GM18870 (cell line): Measurements from ENCODE around the gene STATH.
"Not testable (repeated sequence)": the region's sequence is repeated elsewhere in the genome, so short reads cannot be mapped to it uniquely, and the experiment has no call there.

Source experiments
- ATAC-seq: cut with Tn5 transposase; IDR thresholded peaks from one replicate; pipeline ENCODE4 v1.9.1; 2021; ENCODE audit warnings: moderate library complexity; ENCODE audit not compliant: unreplicated experiment

The STATH gene, protein sequence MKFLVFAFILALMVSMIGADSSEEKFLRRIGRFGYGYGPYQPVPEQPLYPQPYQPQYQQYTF

DNA sequence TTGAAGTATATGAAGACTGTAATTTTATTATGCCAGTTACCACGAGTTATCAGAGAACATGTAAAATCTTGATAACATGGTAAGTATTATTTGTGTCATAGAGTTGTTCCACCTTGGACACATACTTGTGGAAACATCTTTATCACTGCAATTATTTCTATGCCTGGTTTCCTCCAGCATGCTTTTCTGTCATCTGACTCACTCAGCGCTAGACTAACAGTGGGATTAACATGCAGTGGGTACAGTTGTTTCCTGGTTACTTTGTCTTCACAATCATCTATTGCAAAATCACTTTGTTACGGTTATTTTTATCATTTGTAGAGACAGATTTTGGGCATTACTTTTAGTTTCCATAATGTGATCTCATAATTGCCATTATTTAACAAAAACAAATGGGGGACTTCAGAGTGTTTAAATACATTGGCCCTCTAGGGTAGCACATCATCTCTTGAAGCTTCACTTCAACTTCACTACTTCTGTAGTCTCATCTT lies at the start of gene STATH:
STATH (plus strand) TSS at position 441 of the 491 bp plus-strand sequence. CDS start 2,472 bp downstream, outside the sequence.
- no peak for ATAC-seq

DNA sequence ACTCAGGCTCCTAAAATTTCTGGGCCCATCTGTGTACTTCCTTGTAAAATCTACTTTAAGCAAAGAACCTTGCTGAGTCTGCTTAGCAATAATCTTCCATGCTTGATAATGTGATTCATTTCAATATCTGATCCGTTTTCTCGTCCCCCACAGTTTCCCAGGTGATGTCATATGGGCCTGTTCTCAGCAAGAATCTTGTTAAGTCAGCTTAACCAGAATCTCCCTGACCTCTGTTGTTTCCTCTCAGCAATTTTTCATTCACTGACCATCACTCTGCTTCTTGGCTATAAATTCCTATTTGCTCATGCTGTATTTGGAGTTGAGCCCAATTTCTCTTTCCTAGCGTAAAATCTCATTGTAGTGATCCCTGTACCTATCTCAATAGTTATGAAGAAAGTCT lies 44.2 kb upstream of the STATH start:
- ATAC-seq: no peak

DNA sequence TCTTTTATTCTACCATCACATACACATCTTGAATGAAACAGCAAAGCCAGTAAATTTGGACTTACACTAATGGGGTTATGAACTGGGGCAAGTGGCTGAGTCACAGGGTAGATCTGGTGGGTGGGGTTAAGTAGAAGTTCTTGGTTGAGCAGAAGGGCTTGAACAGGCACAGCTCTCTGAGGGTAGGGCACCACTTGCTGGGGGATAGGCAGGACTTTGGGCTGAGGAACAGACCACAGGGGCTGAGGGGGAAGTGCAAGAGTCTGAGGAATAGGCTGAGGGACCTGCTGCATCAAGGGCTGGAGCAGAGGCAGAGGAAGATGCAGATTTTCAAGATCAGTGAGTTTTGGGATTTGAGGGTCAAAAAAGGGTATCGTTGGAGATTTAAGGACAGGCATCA lies 38.6 kb upstream of the STATH start:
- ATAC-seq: no peak

DNA sequence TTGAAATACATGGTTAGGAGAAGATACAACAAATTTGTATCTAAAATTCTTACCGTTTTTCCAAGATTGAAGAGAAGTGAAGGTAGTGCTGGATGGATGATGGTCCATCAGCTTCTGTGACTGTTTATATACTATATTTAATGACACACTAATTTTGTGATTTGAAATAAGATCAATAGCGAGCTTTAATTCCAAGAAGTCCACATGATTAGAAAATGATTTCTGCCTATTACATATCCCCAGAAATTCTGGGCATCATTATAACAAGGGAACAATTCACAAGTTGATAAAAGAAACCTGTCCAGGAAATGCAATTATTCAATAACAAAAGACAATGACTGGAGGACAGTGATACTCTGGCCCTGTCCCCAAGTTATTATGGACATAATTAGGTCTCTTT lies 30.1 kb upstream of the STATH start, which contains the start of gene CSN2:
CSN2 (minus strand) TSS at position 101 of the 400 bp plus-strand sequence. CDS start 4,733 bp downstream, outside the sequence.
- no peak for ATAC-seq

DNA sequence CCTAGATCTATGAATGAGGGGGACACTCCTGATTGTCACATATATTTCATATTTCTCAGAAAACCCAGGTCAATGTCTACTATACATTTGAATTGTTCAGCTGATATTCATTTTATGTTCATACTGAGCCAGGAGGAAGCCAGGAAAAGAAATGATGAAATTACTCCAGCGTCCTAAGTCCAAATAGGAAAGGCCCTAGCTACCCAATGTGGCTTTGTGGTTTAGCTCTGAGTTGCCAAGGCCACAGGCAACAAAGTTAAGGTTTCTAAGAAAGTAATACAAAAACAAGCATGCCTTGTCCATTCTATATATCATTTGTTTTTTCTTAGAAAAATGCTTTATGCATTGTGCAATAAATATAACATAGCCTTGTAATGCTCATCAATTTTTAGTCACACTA lies 25.7 kb upstream of the STATH start:
- ATAC-seq: no peak

DNA sequence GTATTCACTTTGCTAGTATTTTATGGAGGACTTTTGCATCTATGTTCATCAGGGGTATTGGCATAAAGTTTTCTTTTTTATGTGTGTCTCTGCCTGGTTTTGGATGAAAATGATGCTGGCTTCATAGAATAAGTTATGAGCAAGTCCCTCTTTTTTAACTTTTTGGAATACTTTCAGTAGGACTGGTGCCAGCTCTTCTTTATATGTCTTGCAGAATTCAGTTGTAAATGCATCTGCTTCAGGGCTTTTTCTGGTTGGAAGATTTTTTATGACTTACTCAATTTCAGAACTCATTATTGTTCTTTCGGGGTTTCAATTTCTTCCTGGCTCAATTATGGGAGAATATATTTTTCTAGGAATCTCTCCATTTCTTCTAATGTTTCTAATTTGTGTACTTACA lies 21.1 kb upstream of the STATH start:
- no peak for ATAC-seq

DNA sequence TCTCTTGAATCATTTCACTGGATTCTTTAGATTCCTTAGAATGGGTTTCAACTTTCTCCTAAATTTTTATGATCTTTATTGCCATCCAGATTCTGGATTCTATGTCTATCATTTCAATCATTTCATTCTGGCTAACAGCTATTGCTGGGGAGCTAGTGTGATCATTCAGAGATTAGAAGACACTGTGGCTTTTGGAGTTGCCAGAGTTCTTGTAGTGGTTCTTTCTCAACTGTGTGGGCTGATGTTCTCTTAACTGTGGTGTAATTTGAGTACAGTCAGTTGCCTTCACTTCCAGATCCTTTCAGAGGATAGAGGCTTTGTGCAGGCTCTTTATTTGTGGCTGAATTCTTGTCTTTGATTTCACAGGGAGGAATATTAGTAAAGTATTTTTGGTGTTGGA lies 18.2 kb upstream of the STATH start:
- ATAC-seq: no peak

DNA sequence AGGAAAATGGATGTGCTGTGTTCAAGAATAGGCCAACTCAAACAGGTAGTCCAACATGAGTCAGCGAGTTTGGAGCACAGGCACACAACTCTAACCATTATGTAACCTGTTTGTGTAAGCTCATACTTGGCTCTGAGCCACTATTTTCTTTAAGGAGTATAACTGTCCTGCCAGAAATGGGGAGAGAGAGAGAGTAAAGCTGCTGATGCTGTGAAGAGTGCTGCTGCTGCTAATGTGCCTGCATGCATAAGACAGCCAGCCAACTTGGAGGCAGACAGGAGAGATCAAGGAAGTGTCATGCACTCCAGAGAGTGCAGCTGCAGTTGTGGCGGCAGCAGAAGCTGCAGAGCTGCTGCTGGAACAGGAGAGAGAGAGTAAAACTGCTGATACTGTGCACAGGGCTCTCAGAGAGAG lies 11.7 kb upstream of the STATH start:
- peak; percentile 65 for ATAC-seq

DNA sequence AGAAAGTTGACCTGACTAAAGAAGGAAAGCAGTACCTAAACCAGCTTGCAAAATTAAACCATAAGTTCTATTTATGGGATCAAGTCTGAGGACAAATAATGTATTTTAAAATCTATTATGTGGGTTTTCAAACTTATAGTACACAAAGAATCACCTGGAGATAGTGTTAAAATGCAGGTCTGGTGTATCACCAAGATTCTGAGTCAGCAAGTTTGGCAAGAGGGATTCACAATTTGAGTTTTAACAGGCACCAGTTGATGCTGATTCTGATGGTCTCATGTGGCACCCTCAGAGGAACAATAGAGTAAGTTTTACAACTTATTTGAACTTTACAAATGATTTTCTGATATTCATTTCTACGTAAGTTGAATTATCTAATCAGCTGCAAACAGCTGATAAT lies 9.1 kb upstream of the STATH start:
- no peak for ATAC-seq

DNA sequence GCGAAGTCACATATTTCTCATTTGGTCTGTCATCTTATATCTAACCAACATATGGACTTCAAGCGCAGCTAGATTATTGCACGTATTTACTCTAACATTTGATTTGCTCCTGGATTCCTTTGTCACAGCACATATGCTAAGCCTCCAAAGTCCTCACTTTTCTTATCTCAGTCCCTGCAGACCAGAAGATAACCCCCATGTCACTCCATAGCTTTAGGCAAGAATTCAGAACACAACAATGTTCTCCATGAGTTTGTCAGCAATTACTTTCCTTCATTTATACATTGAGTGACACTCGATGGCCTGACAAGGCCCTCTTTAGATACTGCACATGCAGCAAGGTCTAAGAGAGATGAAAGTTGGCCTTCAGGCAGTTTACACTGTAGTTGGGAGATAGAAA lies 4.8 kb upstream of the STATH start:
- ATAC-seq: no peak

DNA sequence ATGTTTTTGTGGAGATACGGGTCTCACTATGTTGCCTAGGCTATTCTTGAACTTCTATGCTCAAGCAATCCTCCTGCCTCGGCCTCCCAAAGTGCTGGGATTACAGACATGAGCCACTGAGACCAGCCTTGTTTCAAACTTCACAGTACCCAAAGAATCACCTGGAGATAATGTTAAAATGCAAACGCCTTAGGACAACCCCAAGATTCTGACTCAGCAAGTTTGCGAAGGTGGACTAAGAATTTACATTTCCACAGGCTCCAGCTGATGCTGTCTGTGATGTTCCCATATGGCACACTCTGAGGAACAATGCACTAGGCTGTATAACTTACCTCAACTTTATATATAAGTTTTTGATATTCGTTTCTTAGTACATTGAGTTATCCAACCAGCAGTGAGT lies 984 bp upstream of the STATH start:
- ATAC-seq: no peak

DNA sequence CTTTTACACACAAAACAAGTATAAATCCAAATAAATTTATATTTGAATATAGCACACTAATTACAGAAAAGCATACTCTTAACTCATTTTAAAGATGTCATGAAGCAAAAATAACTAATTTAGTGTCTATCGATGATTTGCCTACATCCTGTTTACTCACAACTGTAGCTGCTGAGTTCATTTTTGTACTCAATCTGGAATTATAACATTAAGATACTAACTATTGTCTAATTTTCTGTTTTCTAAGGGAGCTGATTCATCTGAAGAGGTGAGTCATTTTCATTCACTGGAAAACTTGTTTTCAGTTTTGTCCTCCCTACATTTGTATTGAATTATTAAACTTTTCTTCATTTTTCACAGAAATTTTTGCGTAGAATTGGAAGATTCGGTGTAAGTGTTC lies 3.7 kb downstream of the STATH start:
- peak; percentile 57 for ATAC-seq

DNA sequence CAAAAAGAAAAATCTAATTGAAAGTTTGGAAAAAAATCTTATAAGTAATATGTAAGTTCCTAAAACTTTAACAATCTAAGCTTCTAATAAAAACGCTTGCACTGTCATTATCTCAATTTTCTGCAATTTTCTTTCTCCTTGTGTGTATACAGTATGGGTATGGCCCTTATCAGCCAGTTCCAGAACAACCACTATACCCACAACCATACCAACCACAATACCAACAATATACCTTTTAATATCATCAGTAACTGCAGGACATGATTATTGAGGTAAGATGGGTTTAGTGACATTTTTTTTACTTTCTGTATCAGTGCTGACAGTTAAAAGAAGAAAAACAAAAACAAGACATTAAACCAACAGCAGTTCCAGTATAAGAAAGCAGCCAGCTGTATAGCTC lies 4.9 kb downstream of the STATH start:
- ATAC-seq: no peak

DNA sequence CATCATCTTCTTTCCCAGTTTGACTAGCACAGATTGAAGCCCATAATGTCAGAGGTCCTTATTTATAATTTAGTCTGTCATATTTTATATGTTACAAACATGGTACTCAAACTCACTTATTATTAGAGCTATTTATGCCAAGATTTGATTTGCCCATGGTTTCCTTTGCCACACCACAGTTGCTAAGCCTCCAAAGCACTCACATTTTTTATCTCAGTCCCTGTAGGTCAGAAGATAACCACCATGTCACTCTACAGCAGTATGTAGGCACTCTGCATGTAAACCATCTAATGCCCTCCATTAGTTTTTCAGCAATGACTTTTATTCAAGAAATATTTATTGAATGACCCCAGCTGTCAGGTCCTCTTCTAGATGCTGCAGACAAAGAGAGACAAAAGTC lies 6.7 kb downstream of the STATH start:
- ATAC-seq: no peak

DNA sequence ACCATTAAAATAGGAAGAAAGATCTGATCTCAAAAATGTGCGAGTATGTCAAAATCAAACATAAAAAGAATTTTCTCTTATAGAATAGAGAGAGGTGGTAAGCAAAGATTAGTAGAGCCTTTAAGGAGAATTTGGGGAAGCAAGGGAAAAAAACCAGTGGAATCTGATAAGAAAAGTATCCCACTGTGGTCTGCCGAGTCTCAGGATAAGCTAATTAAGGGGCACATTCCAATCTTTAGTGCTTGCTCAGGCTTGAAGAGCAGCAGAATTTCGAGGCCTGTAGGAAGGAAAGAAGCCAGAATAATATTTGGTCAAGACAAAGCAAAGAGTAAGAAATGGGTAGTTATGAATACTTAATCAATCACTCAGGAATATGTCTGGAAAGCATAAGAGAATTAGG lies 13.0 kb downstream of the STATH start:
- ATAC-seq: no peak

DNA sequence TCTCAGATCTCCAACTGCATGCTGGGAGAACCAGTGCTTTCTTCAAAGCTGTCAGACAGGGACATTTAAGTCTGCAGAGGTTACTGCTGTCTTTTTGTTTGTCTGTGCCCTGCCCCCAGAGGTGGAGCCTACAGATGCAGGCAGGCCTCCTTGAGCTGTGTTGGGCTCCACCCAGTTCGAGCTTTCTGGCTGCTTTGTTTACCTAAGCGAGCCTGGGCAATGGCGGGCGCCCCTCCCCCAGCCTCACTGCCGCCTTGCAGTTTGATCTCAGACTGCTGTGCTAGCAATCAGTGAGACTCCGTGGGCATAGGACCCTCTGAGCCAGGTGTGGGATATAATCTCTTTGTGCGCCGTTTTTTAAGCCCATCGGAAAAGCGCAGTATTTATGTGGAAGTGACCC lies 23.2 kb downstream of the STATH start:
- not testable (repeated sequence) for ATAC-seq

DNA sequence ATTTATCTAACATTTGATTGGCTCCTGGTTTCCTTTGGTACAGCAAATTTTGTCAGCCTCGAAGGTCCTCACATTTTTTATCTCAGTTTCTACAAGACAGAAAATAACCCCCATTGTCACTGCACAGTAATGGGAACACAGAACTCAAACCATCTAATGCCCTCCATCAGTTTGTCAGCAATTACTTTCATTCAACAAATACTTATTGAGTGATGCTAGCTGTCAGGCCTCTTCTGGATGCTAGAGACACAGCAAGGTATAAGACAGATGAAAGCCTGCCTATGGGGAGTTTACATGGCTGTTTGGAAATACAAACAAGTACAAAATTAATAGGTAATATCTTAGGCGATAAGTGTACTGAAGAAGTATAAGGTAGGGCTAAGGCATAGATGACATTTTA lies 27.5 kb downstream of the STATH start:
- ATAC-seq: no peak

DNA sequence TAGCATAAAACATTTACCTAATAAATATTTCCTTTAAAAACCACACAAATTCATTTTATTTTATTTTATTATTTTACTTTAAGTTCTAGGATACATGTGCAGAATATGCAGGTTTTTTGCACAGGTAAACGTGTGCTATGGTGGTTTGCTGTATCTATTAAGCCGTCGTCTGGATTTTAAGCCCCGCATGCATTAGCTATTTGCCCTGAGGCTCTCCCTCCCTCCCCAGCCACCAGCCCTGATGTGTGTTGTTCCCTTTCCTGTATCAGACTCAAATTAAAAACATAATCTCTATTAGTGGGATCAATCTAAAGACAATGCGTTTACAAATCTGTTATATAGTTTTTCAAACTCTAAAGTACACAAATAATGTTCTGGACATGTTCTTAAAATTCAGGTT lies 31.2 kb downstream of the STATH start:
- no peak for ATAC-seq

DNA sequence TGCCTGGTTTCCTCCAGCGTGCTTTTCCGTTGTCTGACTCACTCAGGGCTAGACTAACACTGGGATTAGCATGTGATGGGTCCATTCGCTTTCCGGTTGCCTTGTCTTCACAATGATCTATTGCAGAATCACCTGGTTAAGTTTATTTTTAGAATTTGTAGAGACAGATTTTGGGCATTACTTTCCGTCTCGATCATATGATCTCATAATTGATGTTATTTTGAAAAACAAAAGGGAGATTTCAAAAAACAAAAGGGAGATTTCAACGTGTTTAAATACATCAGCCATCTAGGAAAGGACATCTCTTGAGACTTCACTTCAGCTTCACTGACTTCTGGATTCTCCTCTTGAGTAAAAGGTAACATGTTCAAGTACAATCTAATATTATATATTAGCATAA lies 32.4 kb downstream of the STATH start, which contains the start of gene HTN3:
HTN3 (plus strand) TSS at position 301 of the 400 bp plus-strand sequence. CDS start 2,282 bp downstream, outside the sequence.
- ATAC-seq: not testable (repeated sequence)

DNA sequence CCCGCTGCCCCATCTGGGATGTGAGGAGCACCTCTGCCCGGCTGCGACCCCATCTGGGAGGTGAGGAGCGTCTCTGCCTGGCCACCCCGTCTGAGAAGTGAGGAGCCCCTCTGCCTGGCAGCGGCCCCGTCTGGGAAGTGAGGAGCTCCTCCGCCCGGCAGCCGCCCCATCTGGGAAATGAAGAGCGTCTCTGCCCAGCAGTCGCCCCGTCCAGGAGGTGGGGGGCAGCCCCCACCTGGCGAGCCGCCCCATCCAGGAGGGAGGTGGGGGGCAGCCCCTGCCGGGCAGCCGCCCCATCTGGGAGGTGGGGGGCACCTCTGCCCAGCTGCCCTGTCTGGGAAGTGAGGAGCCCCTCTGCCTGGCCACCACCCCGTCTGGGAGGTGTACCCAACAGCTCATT lies 41.8 kb downstream of the STATH start:
- ATAC-seq: not testable (repeated sequence)

DNA sequence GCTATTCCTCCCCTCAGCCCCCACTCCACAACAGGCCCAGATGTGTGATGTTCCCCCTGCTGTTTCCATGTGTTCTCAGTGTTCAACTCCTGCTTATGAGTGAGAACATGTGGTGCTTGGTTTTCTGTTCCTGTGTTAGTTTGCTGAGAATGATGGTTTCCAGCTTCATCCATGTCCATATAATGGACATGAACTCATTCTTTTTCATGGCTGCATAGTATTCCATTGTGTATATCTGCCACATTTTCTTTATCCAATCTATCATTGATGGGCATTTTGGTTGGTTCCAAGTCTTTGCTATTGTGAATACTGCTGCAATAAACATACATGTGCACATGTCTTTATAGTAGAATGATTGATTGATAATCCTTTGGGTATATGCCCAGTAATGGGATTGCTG lies 44.2 kb downstream of the STATH start:
- not testable (repeated sequence) for ATAC-seq

DNA sequence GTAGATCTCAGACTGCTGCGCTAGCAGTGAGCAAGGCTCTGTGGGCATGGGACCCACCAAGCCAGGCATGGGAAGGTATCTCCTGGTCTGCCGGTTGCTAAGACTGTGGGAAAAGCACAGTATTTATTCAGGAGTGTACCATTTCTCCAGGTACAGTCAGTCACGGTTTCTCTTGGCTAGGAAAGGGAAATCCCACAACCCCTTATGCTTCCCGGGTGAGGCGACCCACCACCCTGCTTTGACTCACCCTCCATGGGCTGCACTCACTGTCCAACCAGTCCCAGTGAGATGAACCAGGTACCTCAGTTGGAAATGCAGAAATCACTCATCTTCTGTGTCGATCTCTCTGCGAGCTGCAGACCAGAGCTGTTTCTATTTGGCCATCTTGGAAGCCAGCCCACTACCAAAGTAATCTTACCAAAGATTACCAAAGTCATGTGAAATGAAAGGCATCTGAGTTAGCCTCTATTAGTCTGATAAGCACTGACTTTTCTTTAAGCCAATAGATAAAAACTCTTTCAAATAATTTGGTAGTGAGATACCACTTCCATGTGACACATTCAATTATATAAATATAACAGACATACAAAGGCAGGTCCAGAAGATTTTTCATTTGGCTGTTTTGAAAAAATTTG lies 46.0 kb downstream of the STATH start:
- no peak for ATAC-seq

DNA sequence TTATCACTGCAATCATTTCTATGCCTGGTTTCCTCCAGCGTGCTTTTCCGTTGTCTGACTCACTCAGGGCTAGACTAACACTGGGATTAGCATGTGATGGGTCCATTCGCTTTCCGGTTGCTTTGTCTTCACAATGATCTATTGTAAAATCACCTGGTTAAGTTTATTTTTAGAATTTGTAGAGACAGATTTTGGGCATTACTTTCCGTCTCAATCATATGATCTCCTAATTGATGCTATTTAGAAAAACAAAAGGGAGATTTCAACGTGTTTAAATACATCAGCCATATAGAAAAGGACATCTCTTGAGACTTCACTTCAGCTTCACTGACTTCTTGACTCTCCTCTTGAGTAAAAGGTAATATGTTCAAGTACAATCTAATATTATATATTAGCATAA lies 54.4 kb downstream of the STATH start, which contains the start of gene HTN1:
HTN1 (plus strand) TSS at position 301 of the 400 bp plus-strand sequence. CDS start 2,639 bp downstream, outside the sequence.
- not testable (repeated sequence) for ATAC-seq
